Stimulated activated CD8-positive, alpha-beta memory T cell treated with anti-CD3 and anti-CD28 coated beads, Interleukin-7, amount 100 ng/mL, for 24 hours (primary cell): Measurements from ENCODE around the gene LRRC74B.
A peak's percentile ranks its signal among the peaks of the same experiment; 100 is the strongest.
"Not testable (repeated sequence)": the region's sequence is repeated elsewhere in the genome, so short reads cannot be mapped to it uniquely, and the experiment has no call there.

Experiments used
- DNase-seq: peaks from one replicate; pipeline ENCODE4 v3.0.0-alpha.2; 2020; ENCODE audit warnings: low read depth

LRRC74B gene

GRCh38 chr22:21077884-21078508, 32.2 kb downstream of the LRRC74B start:
- DNase-seq, result no peak

- DNase-seq, result no peak
Observed at GRCh38 chr22:21078916-21079315, 33.2 kb downstream of the LRRC74B start.

DNA sequence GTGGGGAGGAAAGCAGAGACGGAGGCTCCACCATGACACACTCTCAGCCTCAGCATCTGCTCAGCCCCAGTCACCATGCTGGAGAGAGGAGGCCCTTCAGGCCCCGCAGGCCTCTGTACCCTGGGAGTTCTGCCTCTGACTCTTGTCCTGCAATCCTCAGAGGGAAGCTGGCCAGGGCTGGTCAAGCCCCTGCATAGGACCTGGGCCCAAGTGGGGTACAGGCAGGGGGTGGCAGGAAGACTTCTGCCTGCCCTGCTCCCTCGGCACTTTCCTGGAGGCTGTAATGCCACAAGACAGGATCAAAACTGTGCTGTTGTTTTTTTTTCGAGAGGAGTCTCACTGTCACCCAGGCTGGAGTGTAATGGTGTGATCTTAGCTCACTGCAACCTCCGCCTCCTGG, 33.7 kb downstream of the LRRC74B start:
- no peak for DNase-seq

GRCh38 chr22:21080435-21081137, 34.8 kb downstream of the LRRC74B start:
- DNase-seq, result no peak

GRCh38 chr22:21082248-21082647, 36.5 kb downstream of the LRRC74B start:
- no peak for DNase-seq

DNA sequence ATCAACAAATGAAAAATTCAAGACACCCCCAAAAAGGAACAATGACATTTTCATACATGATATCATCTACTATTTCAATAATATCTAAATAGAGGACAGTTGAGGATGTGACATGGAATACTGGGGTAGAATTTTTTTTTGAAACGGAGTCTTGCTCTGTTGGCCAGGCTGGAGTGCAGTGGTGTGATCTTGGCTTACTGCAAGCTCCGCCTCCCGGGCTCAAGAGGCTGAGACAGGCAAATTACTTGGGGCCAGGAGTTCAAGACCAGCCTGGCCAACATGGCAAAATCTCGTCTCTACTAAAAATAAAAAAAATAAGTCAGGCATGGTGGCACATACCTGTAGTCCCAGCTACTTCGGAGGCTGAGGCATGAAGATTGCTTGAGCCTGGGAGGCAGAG, 41.4 kb downstream of the LRRC74B start:
- DNase-seq, result no peak

DNA sequence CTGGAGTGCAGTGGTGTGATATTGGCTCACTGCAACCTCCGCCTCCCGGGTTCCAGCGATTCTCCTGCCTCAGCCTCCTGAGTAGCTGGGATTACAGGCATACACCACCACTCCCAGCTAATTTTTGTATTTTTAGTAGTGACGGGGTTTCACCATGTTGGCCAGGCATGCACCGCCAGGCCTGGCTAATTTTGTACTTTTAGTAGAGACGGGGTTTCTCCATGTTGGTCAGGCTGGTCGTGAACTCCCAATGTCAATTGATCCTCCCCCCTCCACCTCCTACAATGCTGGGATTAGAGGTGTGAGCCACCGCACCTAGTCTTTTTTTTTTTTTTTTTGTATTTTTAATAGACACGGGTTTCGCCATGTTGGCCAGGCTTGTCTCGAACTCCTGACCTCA, 42.2 kb downstream of the LRRC74B start:
- DNase-seq, result not testable (repeated sequence)

DNA sequence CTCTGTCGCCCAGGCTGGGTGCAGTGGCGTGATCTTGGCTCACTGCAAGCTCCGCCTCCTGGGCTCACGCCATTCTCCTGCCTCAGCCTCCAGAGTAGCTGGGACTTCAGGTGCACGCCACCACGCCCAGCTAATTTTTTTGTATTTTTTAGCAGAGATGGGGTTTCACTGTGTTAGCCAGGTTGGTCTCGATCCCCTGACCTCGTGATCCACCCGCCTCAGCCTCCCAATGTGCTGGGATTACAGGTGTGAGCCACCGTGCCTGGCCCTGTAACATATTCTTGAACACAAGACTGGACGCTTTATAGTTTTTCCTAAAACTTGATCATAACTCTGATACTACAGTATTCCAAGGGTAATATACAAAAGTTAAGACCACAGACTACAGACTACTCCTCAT, 45.5 kb downstream of the LRRC74B start:
- not testable (repeated sequence) for DNase-seq

DNA sequence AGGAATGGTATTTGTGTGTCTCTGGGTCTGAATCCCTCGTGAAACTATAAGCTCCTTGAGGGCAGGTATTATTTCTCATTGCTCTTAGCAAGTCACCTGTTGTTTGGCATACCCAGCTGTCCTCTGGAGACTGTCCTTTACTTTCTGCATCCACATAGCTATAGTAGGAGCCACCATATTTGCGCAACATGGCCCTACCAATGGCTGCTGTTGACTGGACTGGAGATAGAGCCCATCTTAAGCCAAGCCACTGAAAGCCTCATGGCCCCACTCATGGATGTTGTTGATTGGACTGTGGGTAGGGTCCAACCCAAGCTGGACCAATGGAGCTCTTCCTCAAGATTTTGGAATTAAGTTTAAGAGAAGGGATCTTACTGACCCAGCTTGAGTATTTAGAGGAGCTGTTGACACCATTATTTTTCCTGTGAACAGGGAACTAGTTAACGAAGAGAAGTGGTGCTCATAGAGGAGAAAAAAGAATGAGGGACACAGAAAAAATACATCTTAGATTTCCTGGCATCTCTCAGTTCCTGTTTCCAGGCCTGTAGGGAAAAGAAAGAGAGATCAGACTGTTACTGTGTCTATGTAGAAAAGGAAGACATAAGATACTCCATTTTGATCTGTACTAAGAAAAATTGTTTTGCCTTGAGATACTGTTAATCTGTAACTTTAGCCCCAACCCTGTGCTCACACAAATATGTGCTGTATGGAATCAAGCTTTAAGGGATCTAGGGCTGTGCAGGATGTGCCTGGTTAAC, 47.2 kb downstream of the LRRC74B start:
- DNase-seq, result no peak

DNA sequence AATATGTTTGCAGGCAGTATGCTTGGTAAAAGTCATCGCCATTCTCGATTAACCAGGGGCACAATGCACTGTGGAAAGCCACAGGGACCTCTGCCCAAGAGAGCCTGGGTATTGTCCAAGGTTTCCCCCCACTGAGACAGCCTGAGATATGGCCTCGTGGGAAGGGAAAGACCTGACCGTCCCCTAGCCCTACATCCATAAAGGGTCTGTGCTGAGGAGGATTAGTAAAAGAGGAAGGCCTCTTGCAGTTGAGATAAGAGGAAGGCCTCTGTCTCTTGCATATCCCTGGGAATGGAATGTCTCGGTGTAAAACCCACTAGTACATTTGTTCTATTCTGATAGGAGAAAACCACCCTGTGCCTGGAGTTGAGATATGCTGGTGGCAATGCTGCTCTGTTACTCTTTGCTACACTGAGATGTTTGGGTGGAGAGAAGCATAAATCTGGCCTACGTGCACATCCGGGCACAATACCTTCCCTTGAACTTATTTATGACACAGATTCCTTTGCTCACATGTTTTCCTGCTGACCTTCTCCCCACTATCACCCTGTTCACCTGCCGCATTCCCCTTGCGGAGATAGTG, 47.9 kb downstream of the LRRC74B start:
- not testable (repeated sequence) for DNase-seq

DNA sequence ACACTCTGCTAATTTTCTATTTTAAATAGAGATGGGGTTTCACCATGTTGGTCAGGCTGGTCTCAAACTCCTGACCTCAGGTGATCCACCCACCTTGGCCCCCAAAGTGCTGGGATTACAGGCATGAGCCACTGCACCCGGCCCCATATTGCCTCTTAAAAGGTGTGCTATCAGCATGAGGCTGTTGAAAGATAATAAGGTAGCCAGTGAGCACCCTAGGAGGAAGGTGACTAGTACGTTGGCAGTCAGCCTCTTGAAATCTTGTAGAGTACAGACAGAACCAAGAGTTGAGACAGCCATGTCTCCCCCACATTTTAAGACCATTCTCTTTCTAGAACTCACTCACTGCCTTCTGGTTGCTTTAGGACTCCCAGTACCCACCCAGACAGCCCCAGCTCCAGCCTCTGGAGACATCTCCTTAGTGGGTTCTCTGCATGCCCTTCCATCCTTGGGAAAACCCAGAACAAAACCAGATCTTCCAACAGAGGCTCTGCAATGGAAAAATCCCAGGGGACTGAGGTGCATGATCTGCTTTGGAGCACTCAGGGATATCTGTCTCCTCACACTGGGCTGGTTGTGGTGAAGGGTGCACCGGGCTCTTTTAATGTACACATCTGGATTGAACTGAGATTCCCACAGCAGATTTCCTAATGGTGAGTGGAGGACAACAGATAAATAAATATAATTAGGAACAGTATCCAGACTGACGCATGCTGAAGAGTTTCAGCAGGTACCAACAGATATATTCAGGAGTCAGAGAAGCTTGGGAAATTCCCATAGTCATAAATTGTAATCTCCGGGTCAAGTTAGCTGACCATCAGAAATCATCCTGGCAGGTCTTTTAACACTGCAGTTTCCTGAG, 49.4 kb downstream of the LRRC74B start:
- no peak for DNase-seq

GRCh38 chr22:21095773-21096107, 50.0 kb downstream of the LRRC74B start:
- no peak for DNase-seq

GRCh38 chr22:21096878-21097277, 51.1 kb downstream of the LRRC74B start:
- not testable (repeated sequence) for DNase-seq

DNA sequence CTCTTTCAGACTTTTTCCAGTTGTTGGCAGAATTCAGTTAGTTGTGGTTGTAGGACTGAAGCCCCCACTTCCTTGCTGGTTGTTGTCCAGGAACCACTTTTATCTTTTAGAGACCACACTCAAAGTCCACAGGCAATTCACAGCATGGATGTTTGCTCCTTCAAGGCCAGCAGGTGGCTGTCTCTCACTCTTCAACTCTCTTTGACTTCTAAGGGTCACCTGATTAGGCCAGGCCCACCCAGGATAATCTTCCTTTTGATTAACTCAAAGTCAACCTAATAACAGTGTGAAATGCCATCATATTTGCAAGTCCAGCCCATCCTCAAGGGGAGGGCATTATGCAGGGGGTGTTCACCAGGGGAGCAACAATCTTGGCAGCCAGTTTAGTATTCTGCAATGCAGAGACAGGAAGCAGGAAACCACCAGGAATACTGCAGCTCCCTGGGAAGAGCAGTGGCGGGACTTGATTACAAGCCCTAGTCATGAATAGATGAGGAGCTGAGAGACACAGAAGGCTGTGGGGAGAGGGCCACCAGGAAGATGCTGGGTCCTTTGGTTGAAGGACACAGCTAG, 52.4 kb downstream of the LRRC74B start:
- DNase-seq, result no peak

DNA sequence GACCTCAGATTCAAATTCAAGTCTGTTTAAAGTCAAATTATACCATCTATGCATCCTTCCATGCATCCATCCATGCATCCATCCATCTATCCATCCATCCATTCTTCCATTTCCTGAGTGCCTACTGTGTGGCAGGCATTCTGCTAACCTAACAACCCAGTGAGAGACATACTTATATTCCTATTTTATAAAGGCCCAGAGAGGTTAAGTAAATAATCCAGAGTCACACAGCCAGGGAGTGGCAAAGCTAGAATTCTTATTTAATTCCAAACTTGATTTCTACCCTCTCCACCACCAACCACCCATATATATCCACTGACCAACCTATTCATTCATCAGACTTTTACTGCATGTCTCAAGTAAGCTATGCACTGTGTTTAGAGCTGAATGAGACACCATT, 53.8 kb downstream of the LRRC74B start:
- DNase-seq, result no peak

DNA sequence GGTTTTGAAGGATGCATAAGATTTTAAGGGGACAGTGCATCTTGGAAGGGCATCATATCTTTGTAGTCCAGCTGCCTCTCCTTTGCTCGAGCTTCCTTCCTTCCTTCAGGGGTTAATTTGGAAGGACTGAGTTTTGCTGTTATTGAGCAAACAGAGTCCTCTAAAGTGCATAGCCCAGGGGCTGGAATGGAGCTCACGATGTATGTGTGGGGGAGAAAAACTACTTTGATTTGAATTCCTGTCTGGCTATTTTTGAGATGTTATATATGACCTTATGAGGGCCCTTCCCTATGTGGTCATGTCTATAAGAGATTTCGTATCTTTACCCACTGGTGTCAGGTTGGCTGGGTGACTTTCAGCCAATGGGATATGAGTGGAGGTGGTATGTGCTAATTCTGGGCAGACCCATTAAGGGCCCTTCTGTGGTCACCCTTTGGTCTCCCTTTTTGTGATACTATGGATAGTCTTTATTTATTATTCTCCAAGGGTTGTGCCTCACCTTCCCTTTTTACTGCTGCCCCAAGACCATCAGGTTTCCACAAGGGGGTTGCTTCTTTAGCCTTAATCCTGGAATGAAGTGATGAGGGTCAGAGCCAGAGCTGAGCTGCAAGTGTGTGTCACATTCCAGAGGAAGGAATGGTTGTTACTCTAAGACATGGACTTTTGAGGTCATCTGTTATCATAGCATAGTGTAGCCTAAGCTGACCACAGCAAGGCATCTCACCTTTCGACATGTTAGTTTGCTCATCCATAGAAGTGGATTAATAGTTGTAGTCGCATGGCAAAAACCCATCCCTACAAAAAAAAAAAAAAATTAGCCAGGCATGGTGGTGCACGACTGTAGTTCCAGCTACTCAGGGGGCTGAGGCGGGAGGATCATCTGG, 54.6 kb downstream of the LRRC74B start:
- DNase-seq, result no peak

DNA sequence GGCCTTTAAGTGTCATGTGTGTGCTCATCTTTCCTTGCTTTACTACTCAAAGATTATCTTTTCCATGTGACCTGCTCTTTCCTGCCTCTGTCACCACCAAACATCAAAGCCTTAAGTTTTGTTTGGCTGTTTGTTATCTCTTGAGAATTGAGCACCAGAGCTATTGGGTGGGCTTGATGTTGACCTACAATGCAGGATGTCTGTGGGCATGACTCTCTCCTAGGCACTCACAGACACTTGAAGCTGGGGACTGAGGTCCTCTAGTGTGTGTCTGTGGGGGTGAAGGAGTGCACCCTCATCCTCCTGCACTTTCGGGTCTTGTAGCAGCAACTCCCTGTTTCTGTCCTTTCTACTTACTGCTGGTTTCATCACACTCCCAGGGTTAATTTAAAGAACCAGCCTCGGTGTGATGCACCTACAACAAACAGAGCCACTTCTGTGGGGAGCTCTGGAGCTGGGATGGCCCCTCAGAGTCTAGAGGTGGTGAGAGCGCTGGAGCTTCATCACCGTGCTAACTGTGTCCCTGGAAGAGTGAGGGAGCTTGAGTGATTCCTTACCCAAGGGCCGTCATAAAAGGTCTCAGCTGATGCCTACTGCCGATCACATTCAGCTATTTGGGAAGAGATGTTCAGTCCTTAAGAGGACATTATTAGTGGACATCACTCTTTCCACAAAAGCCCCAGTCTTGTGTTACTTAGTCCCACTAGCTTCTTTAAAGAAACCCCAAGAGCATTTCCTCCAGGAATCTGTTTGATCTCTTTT, 56.3 kb downstream of the LRRC74B start:
- no peak for DNase-seq

- DNase-seq, result peak; percentile 65
Observed at GRCh38 chr22:21102659-21103267, 57.0 kb downstream of the LRRC74B start.

GRCh38 chr22:21103633-21104032, 57.9 kb downstream of the LRRC74B start:
- no peak for DNase-seq
